ENCODE results near the gene SLC15A4. TPM values are rescaled to one million over a fixed set of nuclear protein-coding genes. Genes with fewer than 3 reads are reported as not detected.

SLC15A4 gene
- total and polyA plus RNA-seq, 4 donors = 7.3 to 25.3 (median 14.9) TPM

GRCh38 chr12:128743916-128744315, 79.8 kb downstream of the SLC15A4 start:
- Histone ChIP-seq H3K27me3 (ENCODE audit: control insufficient read depth in 4 of 4, insufficient read depth in 4 of 4, low read length in 3 of 4) (no peaks in the 10 kb centered on the region), H3K36me3 (ENCODE audit: control insufficient read depth in 4 of 4, insufficient read depth in 3 of 4, low read depth in 1 of 4, low read length in 3 of 4) (no peaks in the 10 kb centered on the region), H3K9me3 (ENCODE audit: control insufficient read depth in 4 of 4, low read length in 3 of 4) (no peaks in the 10 kb centered on the region), H3K27ac (ENCODE audit: low read depth in 1 of 2, low read length in 2 of 2) (no peak overlapping the region), H3K9ac (ENCODE audit: low read depth in 1 of 2, low read length in 2 of 2) (no peak overlapping the region), H3K4me1 (ENCODE audit: control insufficient read depth in 4 of 4, insufficient read depth in 4 of 4, low read length in 3 of 4) (no peaks in the 10 kb centered on the region), H3K4me3 (ENCODE audit: low read depth in 1 of 3, low read length in 3 of 3) (no peak overlapping the region)
- no peak for DNase-seq (ENCODE audit: low spot score)
- TF ChIP-seq FOXA2 (IDR thresholded peaks at IDR 0.05) (no peak), CTCF (IDR thresholded peaks at IDR 0.05; ENCODE audit: low read depth, low read length, missing input control) (no peak), YY1 (IDR thresholded peaks at IDR 0.05) (no peak), SP1 (IDR thresholded peaks at IDR 0.05) (no peak), NR2F2 (IDR thresholded peaks at IDR 0.05) (no peak), ATF3 (IDR thresholded peaks at IDR 0.05) (no peak), REST (IDR thresholded peaks at IDR 0.05) (no peak), GABPA (IDR thresholded peaks at IDR 0.05 in 1 of 2, conservative IDR thresholded peaks at IDR 0.05 in 1 of 2) (no peak), RXRA (IDR thresholded peaks at IDR 0.05) (no peak), ZBTB33 (IDR thresholded peaks at IDR 0.05) (no peak), TAF1 (conservative IDR thresholded peaks at IDR 0.05) (no peak), EGR1 (IDR thresholded peaks at IDR 0.05; ENCODE audit: low read depth in 2 of 2) (no peak), JUND (IDR thresholded peaks at IDR 0.05) (no peak), HNF4A (conservative IDR thresholded peaks at IDR 0.05) (no peak), MAX (IDR thresholded peaks at IDR 0.05) (no peak), HNF4G (IDR thresholded peaks at IDR 0.05) (no peak), RAD21 (IDR thresholded peaks at IDR 0.05) (no peak)
- WGBS = 66% methylated on average over 7 of the region's 7 CpGs

Other genes starting within 250 kb of the SLC15A4 start
- 10 to 100 TPM; 13.1 to 17.7 TPM for gene GLT1D1, start 29.5 kb upstream of the SLC15A4 start, total RNA-seq
- 10 to 100 TPM; 10.4 to 14.6 TPM for gene GLT1D1, start 29.5 kb upstream of the SLC15A4 start, polyA plus RNA-seq

Data from liver (tissue), 9 donors.